Caco-2 (cell line): ENCODE measurements around the gene CAVIN1. TPM values are rescaled to one million over a fixed set of nuclear protein-coding genes. Genes with fewer than 3 reads are reported as not detected.

Experiments
- BruUV-seq: library from RNA; stranded (reverse); fragments of 400-500 nt; replicated peaks from 2 replicates; lab custom pipeline; 2021; lab: Mats Ljungman, UMichigan
- CTCF ChIA-PET: fragments of 300-600 bp; sonication (Branson Sonifier 250); formaldehyde crosslinking; loops from one replicate; lab custom pipeline; 2022; ENCODE audit warnings: antibody characterized with exemption; lab: Charles Lee
- POLR2A ChIA-PET: fragments of 300-600 bp; sonication (Branson Sonifier 250); formaldehyde crosslinking; loops from one replicate; lab custom pipeline; 2022; ENCODE audit warnings: antibody characterized with exemption; lab: Charles Lee
- DNase-seq, 2 experiments: peaks; one replicate each; pipeline versions ENCODE4 v3.0.0 to v3.0.0-alpha.2; 2020 to 2022
- H3K27me3 ChIP-seq: replicated peaks from 2 replicates; pipeline ENCODE4 v1.6.0; 2011; ENCODE audit warnings: low read length; ENCODE audit not compliant: control insufficient read depth, insufficient read depth
- H3K36me3 ChIP-seq: 2 replicates; pipeline ENCODE4 v1.5.1; 2011; ENCODE audit warnings: low read length; ENCODE audit not compliant: control insufficient read depth, insufficient read depth
- H3K4me1 ChIP-seq: fragments of 250-450 bp; sonication (Bioruptor Pico); 2 replicates; pipeline ENCODE4 v1.5.1; 2020; ENCODE audit warnings: mild to moderate bottlenecking
- H3K4me3 ChIP-seq: 2 replicates; pipeline ENCODE4 v1.5.1; 2011; ENCODE audit warnings: low read depth, mild to moderate bottlenecking, control low read depth, low read length
- H3K9me3 ChIP-seq: fragments of 250-450 bp; sonication (Bioruptor Pico); 2 replicates; pipeline ENCODE4 v1.5.1; 2020; ENCODE audit warnings: mild to moderate bottlenecking, moderate library complexity
- H3K27ac Mint-ChIP-seq: one replicate; pipeline ENCODE4 v1.8.0; 2022; ENCODE audit warnings: mixed read lengths; ENCODE audit not compliant: unreplicated experiment
- H3K27me3 Mint-ChIP-seq: one replicate; pipeline ENCODE4 v1.8.0; 2022; ENCODE audit warnings: mixed read lengths; ENCODE audit not compliant: insufficient read depth, unreplicated experiment
- H3K36me3 Mint-ChIP-seq: one replicate; pipeline ENCODE4 v1.8.0; 2022; ENCODE audit warnings: mild to moderate bottlenecking, mixed read lengths; ENCODE audit not compliant: insufficient read depth, unreplicated experiment
- H3K4me1 Mint-ChIP-seq: one replicate; pipeline ENCODE4 v1.8.0; 2022; ENCODE audit warnings: low read depth, mixed read lengths; ENCODE audit not compliant: unreplicated experiment
- H3K4me3 Mint-ChIP-seq: one replicate; pipeline ENCODE4 v1.8.0; 2022; ENCODE audit warnings: mild to moderate bottlenecking, moderate library complexity, mixed read lengths; ENCODE audit not compliant: unreplicated experiment
- H3K9me3 Mint-ChIP-seq: one replicate; pipeline ENCODE4 v1.8.0; 2022; ENCODE audit warnings: mixed read lengths; ENCODE audit not compliant: unreplicated experiment
- intact Hi-C: fragments of 100-400 bp; cut with micrococcal nuclease; formaldehyde crosslinking; loops from one replicate; pipeline ENCODE4 v1.10.0; 2022; ENCODE audit not compliant: unreplicated experiment
- total RNA-seq: library from RNA; stranded (reverse); gene quantifications from 2 replicates; pipeline ENCODE4 v1.2.3, GENCODE V29; 2022
- TF ChIP-seq, protein P1 (sequence below), 2 experiments: fragments of 200-600 bp in 1 of 2; IDR thresholded peaks; 1 replicate in 1 of 2; 2 replicates in 1 of 2; pipeline versions ENCODE4 v1.5.1 to v1.8.0; 2011 to 2022; ENCODE audit warnings: antibody characterized with exemption in 1 of 2, control low read depth in 1 of 2, inconsistent platforms in 1 of 2, low read depth in 1 of 2, low read length in 1 of 2, mild to moderate bottlenecking in 1 of 2, moderate library complexity in 1 of 2; ENCODE audit not compliant: insufficient read depth in 1 of 2, severe bottlenecking in 1 of 2, unreplicated experiment in 1 of 2

The CAVIN1 gene
- total RNA-seq, 1 experiment from 2014 or later, result 173 TPM

DNA sequence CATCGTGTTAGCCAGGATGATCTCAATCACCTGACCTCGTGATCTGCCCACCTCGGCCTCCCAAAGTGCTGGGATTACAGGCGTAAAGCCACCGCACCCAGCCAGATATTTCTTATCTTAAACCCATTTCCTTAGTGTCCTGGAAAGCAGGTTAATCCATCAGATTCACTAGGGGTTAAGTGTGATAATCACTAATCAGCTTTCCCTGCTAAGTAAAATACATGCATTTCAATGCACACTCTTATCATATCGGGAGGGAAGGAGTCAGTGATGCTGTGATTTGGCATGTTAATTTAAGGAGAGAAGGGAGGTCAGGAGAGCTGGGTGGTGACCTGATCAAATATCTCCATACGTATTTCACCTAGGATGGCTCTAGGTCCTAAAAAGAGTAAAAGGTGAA is 63.9 kb downstream of the CAVIN1 start:
- ChIA-PET POLR2A (no interaction called here), CTCF (interaction anchor here (0.6 kb wide), 3 partner anchors 14 to 175 kb away, joined by 3 to 5 read pairs (median 4); no protein-coding TSS in a partner anchor)
- Histone ChIP-seq H3K4me1 (peaks cover 9% of the 10 kb centered on the region; the same call in 1 of the 2 replicates), H3K4me3 (no peak overlapping the region), H3K27me3 (no peaks in the 10 kb centered on the region), H3K36me3 (no peaks in the 10 kb centered on the region), H3K9me3 (no peaks in the 10 kb centered on the region)
- intact Hi-C loops, result no loop called here
- no TSS peak for BruUV-seq
- DNase-seq, result no peak
- no peaks in the 10 kb centered on the region for H3K9me3 Mint-ChIP-seq
- peaks cover 12% of the 10 kb centered on the region for H3K4me1 Mint-ChIP-seq
- no peaks in the 10 kb centered on the region for H3K36me3 Mint-ChIP-seq
- H3K27me3 Mint-ChIP-seq, result no peaks in the 10 kb centered on the region
- H3K4me3 Mint-ChIP-seq, result no peak overlapping the region
- no peak overlapping the region for H3K27ac Mint-ChIP-seq
- TF ChIP-seq, protein P1, sequence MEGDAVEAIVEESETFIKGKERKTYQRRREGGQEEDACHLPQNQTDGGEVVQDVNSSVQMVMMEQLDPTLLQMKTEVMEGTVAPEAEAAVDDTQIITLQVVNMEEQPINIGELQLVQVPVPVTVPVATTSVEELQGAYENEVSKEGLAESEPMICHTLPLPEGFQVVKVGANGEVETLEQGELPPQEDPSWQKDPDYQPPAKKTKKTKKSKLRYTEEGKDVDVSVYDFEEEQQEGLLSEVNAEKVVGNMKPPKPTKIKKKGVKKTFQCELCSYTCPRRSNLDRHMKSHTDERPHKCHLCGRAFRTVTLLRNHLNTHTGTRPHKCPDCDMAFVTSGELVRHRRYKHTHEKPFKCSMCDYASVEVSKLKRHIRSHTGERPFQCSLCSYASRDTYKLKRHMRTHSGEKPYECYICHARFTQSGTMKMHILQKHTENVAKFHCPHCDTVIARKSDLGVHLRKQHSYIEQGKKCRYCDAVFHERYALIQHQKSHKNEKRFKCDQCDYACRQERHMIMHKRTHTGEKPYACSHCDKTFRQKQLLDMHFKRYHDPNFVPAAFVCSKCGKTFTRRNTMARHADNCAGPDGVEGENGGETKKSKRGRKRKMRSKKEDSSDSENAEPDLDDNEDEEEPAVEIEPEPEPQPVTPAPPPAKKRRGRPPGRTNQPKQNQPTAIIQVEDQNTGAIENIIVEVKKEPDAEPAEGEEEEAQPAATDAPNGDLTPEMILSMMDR (IDR thresholded peaks at IDR 0.05; ENCODE audit: insufficient read depth in 1 of 2, low read depth in 1 of 2, low read length in 1 of 2, severe bottlenecking in 1 of 2, unreplicated experiment in 1 of 2), result no peak

DNA sequence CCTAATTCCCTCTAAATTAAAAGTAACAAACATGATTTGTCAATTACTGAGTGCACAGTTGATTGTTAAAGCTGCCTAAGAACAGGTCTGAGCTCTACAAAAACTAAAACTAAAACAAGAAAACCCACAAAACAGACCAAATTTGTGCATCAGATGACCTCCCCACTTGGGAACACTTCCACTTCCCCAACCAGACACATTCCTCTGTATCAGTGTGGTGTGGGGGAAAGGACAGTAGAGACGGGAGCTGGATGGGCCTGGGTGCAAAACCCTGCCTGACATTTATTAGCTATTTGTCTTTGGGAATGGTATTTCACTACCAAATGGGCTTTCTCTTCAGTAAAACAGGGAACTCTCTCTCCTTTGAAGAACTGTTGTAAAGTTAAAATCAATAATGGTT is 64.6 kb downstream of the CAVIN1 start:
- Mint-ChIP-seq H3K27ac (no peak overlapping the region), H3K9me3 (no peaks in the 10 kb centered on the region), H3K27me3 (no peaks in the 10 kb centered on the region), H3K4me3 (no peak overlapping the region), H3K4me1 (peaks cover 6% of the 10 kb centered on the region), H3K36me3 (no peaks in the 10 kb centered on the region)
- intact Hi-C loops, result no loop called here
- H3K9me3 ChIP-seq, result no peaks in the 10 kb centered on the region
- TF ChIP-seq, protein P1 (IDR thresholded peaks at IDR 0.05; ENCODE audit: insufficient read depth in 1 of 2, low read depth in 1 of 2, low read length in 1 of 2, severe bottlenecking in 1 of 2, unreplicated experiment in 1 of 2), result no peak
- DNase-seq, result no peak
- no peak overlapping the region for H3K4me3 ChIP-seq
- no peaks in the 10 kb centered on the region for H3K36me3 ChIP-seq
- no peaks in the 10 kb centered on the region for H3K27me3 ChIP-seq
- POLR2A ChIA-PET, result no interaction called here
- CTCF ChIA-PET, result interaction anchor here (0.6 kb wide), 1 partner anchor 14 kb away, joined by 3 read pairs; no protein-coding TSS in a partner anchor
- no TSS peak for BruUV-seq
- peaks cover 4% of the 10 kb centered on the region; the same call in 1 of the 2 replicates for H3K4me1 ChIP-seq

DNA sequence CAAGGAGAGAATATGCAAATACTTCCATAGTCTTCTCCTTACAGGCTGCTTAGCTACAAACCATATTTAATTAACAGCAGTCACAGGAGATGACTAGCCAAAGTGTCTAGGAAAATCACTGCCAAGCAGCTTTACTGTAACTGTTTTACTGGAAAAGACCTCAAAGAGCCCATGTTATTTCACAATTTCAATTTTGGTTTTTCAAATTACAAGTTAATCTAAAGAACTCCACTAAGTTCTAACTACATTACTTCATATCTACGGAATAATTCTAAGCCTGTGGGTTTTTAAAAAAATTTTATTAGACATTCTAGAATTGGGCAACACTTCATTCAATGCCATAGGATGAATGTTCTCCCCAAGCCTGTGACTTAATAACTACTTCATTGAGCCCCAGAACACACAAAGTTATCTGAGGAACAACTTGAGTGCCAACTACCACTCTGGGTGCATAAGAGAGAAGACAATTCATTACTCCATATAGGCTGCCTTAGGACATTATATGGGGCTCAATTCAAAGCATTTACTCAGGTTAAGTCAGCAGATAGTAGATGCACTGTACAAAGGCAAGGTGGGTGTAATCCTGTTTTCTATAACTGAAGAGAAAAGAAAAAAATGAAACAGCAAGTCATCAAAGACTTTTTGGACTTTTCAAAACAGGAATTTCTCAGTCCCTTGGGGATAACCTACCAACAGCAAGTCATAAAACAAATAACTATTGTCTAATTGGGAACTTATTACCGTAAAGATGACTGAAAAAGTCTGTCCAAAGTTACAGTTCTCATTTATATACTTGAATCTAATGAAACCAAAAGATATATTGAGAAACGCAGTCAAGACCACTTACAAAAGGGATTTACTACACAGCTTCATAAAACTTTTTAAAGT is 67.9 kb downstream of the CAVIN1 start:
- H3K4me1 ChIP-seq, result no peaks in the 10 kb centered on the region
- Mint-ChIP-seq H3K4me3 (no peak overlapping the region), H3K27me3 (no peaks in the 10 kb centered on the region), H3K4me1 (no peaks in the 10 kb centered on the region), H3K36me3 (no peaks in the 10 kb centered on the region), H3K27ac (no peak overlapping the region), H3K9me3 (no peaks in the 10 kb centered on the region)
- CTCF ChIA-PET, result no interaction called here
- no peaks in the 10 kb centered on the region for H3K9me3 ChIP-seq
- intact Hi-C loops, result no loop called here
- H3K4me3 ChIP-seq, result no peak overlapping the region
- no peak for DNase-seq
- TF ChIP-seq, protein P1 (IDR thresholded peaks at IDR 0.05; ENCODE audit: insufficient read depth in 1 of 2, low read depth in 1 of 2, low read length in 1 of 2, severe bottlenecking in 1 of 2, unreplicated experiment in 1 of 2), result no peak
- POLR2A ChIA-PET, result no interaction called here
- BruUV-seq, result no TSS peak
- H3K27me3 ChIP-seq, result no peaks in the 10 kb centered on the region
- no peaks in the 10 kb centered on the region for H3K36me3 ChIP-seq

Other genes with a start within 250 kb of the CAVIN1 start
- 0.07 and 0.37 TPM in 2 replicates for gene KCNH4, start 242.1 kb downstream of the CAVIN1 start, total RNA-seq
- not detected in 2 replicates for gene HCRT, start 237.8 kb downstream of the CAVIN1 start, total RNA-seq
- gene GHDC, start 228.8 kb downstream of the CAVIN1 start, total RNA-seq, result 17.7 and 21.4 TPM in 2 replicates
- gene STAT5B, start 146.9 kb downstream of the CAVIN1 start, total RNA-seq, result 41.4 and 46.9 TPM in 2 replicates
- 2.4 and 3.2 TPM in 2 replicates for gene STAT5A, start 134.8 kb downstream of the CAVIN1 start, total RNA-seq
- 72.1 and 73.7 TPM in 2 replicates for gene STAT3, start 34.8 kb downstream of the CAVIN1 start, total RNA-seq
- 82.8 and 103 TPM in 2 replicates for gene ATP6V0A1, start 35.6 kb upstream of the CAVIN1 start, total RNA-seq
- gene NAGLU, start 113.0 kb upstream of the CAVIN1 start, total RNA-seq, result 28.7 and 29.2 TPM in 2 replicates
- 2.3 and 4.0 TPM in 2 replicates for gene HSD17B1, start 129.7 kb upstream of the CAVIN1 start, total RNA-seq
- 128 and 138 TPM in 2 replicates for gene COASY, start 138.9 kb upstream of the CAVIN1 start, total RNA-seq
- gene MLX, start 143.8 kb upstream of the CAVIN1 start, total RNA-seq, result 37.5 and 41.2 TPM in 2 replicates
- 24.7 and 25.2 TPM in 2 replicates for gene PSMC3IP, start 154.5 kb upstream of the CAVIN1 start, total RNA-seq
- gene RETREG3, start 186.1 kb upstream of the CAVIN1 start, total RNA-seq, result 58.6 and 59.0 TPM in 2 replicates
- 108 and 112 TPM in 2 replicates for gene TUBG1, start 186.4 kb upstream of the CAVIN1 start, total RNA-seq
- 23.8 and 26.5 TPM in 2 replicates for gene TUBG2, start 236.0 kb upstream of the CAVIN1 start, total RNA-seq